Measurements from ENCODE around the gene ANOS1.

Gene ANOS1

DNA sequence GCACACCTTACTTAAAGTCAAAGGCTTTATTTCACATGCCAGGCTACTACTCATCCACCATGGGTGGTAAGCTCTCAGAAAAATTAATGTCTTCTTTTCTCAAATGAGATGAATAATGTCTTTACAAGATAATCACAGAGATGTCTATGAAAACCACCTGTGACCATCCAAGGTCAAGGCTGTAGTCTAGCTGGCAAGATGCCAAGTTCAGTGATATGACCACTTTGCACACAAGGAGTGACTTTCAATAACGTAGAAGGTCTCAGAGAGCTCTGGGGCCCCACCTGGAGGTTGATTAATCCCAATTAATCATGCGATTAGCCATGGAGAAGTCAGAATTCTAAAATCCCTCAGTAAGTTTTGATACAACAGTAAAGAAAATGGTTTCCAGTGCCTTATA lies 20.5 kb downstream of the ANOS1 start:
- DNase-seq: no peak

DNA sequence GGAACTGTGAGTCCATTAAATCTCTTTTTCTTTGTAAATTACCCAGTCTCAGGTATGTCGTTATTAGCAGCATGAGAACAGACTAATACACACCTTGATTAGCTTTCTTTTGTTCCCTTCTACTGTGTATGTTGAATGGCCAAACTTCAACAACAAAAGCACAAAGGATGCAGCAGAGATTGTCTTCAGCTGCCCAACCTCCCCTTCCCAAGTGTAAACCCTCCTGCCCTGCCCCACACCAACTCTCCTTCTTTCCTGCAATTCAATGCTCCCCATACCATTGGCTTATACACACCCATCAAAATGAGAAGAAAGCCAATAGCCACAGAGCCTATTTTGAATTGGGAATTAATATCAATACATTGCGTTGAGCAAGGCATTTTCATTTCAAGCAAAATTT lies 27.8 kb downstream of the ANOS1 start:
- no peak for DNase-seq

DNA sequence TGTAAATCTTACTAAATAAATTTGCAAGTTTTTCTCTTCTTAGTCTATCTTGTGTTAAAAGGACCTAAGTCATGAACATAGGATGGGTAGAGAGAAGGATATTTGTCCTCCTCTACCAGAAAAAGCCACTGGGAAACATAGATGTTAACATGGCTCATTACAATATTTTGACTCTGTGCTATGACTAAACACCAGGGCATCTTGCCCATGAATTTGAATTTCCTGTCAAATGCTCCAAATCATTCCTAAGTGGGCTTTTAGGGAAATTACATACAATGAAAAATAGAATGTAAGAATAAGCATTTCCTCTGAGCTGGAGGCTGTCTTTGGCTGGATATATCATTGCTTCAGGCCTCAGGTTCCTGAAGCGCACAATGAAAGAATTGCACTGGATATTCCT lies 39.1 kb downstream of the ANOS1 start:
- DNase-seq: no peak

DNA sequence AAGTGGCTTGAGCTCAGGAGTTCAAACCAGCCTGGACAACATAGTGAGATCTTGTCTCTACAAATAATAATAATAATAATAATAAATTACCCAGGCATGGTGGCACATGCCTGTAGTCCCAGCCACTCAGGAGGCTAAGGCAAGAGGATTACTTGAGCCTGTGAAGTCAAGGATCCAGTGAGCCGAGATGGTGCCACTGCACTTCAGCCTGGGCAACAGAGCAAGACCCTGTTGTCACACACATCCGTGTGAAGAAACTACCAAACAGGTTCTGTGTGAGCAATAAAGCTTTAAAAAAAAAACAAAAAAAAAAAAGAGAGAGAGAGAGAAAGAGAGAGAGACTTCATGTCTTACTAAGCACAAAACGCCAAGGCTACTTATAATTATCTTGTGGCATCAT lies 42.5 kb downstream of the ANOS1 start:
- DNase-seq: no peak

DNA sequence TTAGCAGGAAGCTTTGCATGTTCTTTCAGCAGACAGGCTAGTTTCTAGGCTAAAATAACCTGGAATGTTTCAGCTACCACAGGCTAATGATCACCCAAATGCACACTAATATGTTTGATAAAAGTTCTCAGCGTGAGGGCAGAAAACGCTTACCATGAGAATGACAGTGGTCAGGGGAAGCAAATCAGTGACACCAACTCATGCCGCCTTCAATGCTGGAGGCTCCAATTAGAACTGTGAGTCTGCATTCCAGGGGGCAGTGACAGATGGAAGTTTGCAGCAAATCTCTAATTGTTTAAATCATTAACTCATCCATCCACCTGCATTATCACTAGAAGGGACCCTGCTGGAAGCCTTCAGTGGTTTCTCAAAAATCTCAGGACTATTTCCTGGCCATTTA lies 43.2 kb downstream of the ANOS1 start:
- DNase-seq: no peak

DNA sequence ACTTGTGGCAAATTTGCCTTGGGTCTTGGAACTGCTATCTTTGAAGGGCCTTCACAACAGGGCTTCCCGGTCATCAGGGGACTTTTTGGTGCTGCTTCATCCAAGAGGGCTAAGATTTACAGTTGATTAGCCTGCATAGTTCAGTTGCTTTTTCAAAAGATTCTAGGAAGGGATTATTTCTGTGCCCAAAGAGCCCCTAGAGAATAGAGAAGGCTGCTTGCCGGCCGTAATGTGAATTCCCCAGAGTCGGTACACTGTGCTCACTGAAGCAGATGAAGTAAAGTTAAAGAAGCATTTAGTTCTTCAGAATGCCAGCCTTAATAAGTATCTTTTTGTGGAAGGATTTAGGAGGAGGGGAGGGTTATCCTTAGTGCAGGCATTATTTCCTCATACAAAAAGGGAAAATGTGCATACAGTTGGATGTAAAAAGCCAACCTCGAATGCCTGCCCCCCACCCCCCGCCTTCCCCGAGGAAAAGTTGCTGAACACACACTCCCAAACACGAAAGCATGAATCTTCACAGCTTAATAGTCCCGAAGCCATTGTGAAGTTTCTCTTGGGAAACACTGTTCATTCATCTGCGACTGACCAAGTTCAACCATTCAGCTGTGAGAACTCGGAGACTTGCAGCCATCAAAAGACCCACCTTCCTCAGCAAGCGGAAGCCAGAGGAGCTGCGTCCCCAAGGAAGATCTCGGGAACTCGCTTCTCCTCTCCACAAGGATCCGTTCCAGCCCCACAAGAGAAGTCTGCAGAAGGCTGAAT lies 47.6 kb downstream of the ANOS1 start:
- DNase-seq: no peak

DNA sequence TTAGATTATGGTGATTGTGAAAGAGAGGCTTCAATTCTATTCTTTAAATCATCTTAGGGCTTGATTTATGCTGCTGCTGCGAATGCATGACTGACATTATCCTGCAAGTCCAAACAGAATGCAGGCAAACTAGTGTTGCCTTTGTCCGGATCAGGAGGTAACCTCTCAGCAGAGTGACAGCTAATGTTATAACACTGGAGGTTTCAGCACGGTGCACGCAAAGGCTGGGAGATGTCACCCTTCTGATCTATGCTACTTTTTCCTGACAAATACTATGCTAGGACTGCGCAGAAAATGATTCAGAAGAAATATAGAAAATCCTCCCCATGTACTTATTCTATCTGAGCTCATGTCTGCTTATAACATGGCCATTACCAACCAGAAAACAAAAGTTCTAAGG lies 48.2 kb downstream of the ANOS1 start:
- DNase-seq: no peak

DNA sequence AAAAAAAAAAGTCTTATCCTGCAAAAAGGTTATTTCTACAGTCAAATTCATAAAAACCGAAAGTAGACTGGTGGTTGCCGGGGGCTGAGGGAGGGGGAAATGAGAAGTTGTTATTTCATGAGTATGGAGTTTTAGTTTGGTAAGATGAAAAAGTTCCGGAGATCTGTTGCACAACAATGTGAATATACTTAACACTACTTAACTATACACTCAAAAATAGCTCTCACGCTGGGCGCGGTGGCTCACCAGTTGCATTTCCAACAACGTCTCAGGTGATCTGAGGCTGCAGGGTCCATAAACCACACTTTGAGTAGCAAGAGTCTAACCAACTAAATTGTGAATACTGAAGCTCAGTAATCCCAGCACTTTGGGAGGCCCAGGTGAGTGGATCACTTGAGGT lies 52.4 kb downstream of the ANOS1 start:
- no peak for DNase-seq

DNA sequence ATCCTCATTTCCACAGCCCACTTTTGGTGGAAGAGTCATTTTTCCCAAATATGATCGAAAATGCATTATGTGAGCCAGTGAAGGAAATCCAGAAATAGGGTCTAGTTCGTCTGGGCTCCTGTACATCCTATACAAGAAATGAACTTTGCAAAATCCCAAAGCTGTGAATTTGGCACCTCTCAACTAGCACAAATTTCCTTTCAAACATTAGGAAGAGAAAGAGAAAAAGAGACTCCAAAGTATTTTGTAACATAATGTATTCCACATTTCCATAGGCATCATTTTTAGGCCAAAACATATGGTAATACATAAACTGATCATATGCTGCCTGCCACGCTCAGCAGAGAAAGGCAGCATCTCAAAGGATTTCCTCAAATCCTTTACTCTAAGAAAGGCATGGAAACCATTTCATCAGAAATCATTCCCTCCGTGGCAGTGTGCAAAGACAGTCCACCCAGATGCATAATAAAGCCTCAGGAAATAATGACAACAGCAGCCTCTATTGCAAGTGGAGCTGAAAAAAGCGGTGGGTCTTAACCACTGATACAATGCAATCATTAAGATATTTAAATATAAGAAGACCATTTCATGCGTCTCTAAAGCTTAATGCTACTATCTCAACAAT lies 56.8 kb downstream of the ANOS1 start:
- no peak for DNase-seq

DNA sequence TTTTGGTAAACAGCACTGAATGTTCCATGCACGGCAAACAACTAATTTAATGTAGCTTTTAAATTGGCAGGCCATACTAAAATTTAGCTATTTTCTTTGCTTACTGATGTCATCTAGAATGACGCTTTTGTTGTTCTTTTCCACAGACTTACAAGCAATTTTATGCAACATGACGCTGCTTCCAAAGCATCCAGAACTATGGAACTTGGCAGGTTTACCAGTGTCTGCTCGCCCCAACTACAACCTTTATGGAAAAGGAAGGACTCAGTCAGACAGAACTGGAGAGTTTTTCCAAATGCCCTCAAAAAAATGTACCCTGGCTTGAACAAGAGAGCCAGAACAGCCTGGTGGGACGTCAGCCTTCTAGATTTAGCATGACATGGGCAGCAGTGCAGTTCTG lies 58.7 kb downstream of the ANOS1 start:
- no peak for DNase-seq

DNA sequence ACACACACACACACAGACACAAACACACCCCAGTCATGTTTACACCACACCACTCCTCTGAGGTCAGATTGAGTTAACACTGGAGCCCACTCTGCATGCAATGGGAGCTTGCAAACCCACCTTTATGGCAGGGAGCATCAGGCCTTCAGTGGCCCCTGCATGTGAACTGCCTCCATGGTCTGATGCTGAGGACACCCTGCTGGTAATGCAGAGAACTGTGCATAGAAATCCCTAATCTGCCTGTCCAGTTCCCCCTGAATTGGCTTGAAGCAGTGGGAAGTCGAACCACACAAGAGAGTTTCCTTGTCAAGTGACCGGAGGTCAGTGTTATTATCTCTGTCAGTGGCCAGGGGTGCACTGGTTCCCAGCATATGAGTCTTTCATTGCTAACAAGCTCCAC lies 59.8 kb downstream of the ANOS1 start:
- no peak for DNase-seq

DNA sequence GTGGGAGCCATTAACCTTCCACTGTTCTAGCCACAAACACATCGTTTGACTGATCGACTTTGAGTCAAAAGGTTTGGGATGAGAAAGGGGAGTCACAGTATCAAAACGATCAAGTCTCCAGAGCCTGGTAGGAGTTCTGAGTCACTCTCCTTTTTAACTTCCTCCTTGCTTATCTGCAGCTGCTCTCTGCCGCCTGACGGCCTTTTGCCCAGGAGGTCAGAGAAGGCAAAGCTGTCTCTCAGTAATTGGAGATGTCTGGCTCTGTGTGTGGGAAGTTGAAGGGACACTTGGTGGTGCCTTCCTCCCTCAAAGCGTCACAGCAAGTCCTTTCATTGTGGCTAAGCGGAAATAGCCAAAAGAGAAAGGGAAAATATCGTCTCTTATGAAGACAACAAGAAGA lies 63.1 kb downstream of the ANOS1 start:
- DNase-seq: no peak

DNA sequence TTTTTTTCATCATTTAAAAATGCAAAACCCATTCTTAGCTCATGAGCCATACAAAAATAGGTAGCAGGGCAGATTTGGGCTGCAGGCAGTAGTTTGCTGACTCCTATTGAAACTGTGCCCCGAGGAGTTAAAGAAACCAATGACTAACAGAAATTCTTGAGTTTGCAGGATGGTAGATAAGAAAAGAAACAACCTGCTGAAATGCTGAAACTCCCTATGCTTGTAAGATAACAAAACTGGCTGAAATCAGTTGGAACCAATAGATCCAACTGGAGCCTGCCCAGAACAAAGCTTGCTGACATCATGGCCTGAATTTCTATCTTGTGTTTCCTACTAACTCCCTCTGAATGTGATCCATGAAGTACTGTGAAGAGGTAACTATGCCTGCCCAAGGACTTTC lies 68.6 kb downstream of the ANOS1 start:
- DNase-seq: no peak

DNA sequence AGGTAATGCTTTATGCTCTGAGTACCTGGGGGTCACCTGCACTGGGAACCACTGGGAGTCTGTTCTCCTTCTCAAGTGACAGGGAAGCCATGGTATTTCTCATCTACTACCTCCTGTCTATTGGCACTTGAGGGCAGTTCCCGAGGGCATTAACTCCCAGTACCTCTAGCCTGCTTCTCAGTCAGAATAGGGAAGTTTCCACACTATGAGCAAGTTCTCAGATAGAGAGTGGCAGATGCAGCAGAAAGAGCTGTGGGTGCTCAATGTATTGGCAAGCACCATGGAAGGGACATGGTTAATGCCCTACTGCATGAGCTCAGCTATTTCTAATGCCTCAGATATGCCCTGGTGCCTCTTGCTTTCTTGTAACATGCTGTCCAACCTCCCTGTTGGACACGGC lies 74.1 kb downstream of the ANOS1 start:
- no peak for DNase-seq

DNA sequence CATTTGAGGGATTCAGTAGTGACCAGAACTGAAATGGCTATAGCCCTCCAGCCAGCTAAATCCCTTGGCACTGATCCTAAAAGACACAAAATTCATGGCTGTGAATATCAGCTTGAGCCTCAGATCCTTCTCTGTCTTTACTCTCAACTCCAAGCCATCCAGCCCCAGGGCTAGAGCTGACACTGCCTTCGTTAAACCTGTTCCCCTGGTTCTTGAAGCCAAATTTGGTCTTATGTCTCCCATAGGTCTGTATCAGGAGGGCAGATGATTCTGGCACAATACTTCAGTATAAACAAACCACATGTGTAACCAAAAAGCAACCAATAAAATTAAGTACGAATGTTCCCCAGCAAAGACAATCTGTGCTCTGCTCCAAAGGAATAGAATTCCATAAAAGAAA lies 78.0 kb downstream of the ANOS1 start:
- no peak for DNase-seq

DNA sequence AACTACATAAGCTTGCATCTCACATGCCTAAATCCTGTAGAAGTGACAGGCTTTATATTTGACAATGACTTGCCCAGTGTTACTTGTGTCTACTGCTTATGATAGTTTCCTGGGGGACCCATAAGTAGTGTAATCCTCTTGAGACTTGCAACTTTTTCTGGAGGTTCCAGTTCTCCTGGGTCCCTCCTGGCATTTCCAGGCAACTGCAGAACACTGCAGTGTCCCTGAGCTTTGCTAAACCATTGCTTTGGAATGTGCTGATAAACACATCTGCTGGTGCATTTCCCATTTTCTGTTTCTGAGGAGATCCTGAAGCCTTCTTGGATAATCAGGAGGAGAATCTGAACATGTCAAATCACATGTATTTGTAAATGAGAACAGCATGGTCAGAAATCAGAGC lies 82.0 kb downstream of the ANOS1 start:
- no peak for DNase-seq

DNA sequence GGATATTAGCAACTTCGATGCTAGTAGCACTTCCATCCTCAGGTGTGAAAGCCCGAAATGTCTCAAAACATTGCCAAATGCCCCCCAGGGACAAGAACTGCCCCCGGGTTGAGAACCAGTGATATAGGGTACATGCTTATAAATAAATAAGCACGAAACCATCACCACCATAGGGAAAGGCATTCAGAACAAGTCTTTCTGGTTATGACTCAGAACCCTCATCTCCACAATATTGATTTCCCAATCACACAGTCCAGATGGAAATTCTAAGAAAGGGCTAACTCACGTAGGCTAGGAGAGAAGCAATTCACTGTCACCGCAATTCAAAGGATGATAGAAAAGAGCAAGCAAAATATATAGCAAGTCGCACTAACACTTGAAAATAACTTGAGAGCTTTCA lies 84.8 kb downstream of the ANOS1 start:
- no peak for DNase-seq

DNA sequence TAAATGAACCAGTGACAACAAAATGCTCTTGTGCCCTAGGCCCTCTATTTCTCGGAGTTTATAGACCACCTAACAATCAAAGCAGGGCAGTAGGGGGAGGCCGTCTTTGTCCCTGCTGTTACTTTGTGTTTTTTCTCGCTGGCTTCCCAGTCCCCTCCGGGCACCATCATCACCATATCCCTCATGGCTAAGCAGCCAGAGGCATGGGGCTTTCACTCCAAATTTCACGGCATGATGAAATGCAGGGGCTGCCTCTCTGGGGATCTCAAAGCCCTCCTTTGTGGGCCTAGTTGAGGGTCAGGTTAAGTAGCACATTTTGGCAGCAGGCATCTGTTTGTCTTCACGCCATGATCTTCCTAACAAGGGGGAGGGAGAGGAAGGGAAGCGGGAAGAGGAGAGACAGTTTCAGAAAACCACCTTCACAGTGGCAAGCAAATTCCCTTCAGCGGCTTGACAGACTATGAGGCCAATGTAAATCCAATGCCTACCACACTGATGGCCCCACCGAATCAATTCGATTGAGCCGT lies 91.9 kb downstream of the ANOS1 start:
- no peak for DNase-seq

DNA sequence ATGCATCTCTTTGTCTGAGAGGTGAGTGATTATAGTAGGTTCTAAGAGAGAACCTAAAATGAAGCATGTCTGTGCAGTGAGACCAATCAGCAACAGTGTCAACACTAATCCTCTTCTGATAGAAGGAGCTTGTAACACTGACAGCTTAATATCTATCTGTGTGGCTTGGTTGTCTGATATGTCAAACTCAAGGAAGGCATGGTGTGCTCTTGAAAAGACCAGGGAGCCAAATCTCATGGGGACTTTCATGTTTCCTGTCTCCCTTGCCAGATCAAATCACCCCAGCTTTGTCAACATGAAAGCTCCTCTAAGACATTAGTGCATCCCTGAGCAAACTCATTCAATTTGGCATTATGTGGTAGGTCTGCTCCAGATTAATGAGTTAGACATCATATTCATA lies 95.4 kb downstream of the ANOS1 start:
- DNase-seq: no peak

DNA sequence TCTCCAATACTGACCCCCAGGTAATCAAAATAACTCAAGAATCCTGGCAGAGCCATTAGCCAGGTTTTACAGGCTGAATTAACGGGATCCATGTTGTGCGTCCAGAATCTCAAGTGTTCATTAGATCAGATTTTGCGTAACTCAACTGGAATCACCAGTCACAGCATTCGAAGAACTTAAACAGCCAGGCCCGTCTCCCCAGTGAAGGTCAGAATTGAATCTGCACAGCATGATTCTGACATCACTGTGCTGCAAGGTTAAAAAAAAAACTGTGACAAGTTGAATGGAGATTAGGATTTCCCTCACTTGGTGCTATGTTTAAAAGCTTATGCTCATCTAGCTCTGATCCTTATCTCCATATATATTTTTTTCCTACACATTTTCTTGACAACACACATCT lies 96.1 kb downstream of the ANOS1 start:
- DNase-seq: no peak

DNA sequence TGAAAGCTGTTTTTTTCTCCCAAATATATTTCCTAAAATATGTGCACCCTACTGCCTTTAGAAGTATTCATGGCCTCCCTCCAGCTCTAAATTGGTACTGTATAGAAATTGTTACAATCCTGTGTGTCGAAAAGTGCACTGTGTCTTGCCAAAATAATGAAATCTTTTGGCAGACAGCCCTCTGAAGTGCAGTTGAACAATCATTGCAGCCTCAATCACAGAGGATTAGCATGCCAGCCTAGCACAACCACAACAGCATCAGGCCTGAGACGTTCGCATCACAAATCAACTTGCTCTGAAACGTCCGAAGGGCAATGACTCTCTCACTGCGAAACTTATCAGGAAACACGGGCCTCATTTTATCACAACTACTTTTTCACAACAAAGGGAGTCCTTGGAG lies 99.0 kb downstream of the ANOS1 start:
- no peak for DNase-seq

DNA sequence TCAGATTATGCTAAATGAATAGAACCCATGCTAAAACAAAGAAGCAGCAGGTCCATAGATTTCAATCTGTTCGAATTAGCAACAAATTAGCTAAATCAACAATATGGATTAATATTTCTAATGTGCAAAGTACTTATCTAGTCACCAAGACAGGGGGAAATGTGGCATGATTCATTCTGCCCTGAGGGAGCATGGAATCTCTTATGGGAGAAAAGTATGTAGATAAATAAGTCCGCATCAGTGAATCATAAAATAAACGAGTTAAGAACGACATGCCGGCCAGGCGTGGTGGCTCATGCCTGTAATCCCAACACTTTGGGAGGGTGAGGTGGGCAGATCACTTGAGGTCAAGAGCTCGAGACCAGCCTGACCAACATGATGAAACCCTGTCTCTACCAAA lies 102.1 kb downstream of the ANOS1 start:
- DNase-seq: no peak

DNA sequence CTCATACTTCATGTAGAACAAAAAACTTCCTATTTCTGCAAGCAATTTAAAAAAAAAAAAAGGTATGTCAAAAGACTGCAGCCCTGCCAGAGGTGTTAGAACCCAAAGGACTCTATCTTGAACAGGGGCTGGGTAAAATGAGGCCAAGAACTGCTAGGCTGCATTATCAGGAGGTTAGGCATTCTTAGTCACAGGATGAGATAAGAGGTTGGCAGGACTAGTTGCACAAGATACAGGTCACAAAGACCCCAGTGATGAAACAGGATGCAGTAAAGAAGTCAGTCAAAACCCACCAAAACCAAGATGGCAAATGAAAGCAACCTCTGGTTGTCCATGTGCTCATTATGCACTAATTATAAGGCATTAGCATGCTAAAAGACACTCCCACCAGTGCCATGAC lies 104.1 kb downstream of the ANOS1 start:
- DNase-seq: no peak

DNA sequence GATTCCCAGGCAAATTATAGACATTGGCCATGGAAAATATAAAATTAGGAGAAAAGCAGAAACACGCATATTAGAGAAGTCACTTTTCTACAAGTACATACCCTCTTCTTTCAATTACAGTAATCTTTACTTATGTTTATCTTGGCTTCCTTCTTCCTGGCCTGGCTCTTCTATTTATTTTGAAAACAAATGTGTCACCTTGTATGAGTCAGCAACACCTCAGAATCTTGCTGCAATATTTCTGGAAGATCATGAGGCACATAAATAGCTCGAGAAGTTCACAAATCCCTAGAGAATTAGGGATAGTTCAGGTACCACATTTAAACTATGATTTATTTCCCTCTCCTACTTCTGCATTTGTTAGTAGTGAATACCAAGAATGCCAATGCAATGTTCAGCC lies 124.6 kb downstream of the ANOS1 start:
- no peak for DNase-seq

DNA sequence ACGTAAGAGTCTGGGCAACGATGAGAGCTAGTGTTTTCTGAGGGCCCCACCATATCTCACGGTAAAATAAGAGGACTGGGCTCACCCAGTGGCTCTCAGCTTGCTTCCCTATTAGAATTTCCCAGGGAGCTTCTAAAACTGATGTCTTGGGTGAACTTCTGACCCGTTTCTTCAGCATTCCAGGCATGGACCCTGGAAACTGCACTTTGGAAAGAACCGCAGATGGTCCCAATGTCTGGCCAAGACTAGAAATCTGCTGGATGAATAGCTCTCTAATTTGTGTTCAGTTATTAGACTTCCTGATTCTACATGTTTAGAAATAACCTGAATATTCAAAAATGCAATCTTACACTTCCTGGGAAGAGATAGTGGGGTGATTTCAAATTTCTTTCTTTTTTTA lies 127.8 kb downstream of the ANOS1 start:
- no peak for DNase-seq

Data from activated CD4-positive, alpha-beta T cell treated with anti-CD3 and anti-CD28 coated beads, Interleukin-2, Interleukin-6, amounts not matched to agents 100 ng/mL and 50 ng/mL, durations not matched to agents 16 hours and 8 hours (primary cell).